ENCODE results near the gene RUFY3. TPM values are rescaled to one million over a fixed set of nuclear protein-coding genes. Genes with fewer than 3 reads are reported as not detected.

RUFY3 gene
- total and polyA plus RNA-seq, 9 of the 15 experiments (the other 6 are each of a cell fraction or from before 2014, with no cell fraction given): 4.2 to 31.1 (median 21.5) TPM

DNA sequence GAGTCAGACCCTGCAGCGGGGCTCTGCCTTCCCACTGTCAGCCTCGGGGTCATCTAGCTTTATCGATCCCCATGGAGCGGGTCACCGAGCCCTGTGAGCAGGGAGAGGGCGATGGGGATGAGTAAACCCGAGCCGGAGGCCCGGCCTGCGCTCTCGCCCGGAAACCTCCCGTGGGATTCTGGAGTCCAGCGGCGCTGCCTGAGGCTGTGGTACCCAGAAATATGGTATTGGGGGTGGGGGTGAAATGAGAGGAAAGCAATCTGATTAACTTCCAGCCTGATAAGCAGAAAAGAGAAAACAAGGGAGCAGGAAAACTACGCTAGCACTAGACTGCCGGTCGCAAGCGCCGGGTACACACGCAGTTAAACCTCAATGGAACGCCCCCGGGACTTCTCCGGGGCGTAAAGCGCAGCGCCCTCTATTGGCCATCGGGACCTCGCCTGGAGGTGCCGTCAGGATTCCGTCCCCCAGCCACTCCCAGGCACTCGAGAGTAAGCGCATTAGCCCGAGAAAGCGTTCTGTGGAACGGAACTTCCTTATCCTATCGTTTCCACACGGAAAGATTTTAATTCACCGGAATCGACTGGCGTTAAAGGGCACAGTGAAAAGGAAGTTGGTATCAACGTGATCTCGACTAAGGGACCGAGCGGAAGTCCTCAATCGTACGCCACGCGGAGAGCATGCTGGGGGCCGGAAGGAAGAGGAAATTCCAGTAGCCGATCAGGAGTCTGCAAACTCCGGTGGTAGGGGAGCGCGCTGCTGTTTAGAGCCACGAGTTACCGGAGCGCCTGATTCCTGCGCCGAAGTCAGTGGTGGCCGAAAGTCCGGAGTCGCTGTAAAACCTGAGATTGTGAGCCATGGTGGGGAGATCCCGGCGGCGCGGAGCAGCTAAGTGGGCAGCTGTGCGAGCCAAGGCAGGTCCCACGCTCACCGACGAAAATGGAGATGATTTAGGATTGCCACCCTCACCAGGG, 33.7 kb upstream of the RUFY3 start, which contains the start of gene UTP3 (continued):
- TF ChIP-seq, protein P1, sequence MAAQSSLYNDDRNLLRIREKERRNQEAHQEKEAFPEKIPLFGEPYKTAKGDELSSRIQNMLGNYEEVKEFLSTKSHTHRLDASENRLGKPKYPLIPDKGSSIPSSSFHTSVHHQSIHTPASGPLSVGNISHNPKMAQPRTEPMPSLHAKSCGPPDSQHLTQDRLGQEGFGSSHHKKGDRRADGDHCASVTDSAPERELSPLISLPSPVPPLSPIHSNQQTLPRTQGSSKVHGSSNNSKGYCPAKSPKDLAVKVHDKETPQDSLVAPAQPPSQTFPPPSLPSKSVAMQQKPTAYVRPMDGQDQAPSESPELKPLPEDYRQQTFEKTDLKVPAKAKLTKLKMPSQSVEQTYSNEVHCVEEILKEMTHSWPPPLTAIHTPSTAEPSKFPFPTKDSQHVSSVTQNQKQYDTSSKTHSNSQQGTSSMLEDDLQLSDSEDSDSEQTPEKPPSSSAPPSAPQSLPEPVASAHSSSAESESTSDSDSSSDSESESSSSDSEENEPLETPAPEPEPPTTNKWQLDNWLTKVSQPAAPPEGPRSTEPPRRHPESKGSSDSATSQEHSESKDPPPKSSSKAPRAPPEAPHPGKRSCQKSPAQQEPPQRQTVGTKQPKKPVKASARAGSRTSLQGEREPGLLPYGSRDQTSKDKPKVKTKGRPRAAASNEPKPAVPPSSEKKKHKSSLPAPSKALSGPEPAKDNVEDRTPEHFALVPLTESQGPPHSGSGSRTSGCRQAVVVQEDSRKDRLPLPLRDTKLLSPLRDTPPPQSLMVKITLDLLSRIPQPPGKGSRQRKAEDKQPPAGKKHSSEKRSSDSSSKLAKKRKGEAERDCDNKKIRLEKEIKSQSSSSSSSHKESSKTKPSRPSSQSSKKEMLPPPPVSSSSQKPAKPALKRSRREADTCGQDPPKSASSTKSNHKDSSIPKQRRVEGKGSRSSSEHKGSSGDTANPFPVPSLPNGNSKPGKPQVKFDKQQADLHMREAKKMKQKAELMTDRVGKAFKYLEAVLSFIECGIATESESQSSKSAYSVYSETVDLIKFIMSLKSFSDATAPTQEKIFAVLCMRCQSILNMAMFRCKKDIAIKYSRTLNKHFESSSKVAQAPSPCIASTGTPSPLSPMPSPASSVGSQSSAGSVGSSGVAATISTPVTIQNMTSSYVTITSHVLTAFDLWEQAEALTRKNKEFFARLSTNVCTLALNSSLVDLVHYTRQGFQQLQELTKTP (IDR thresholded peaks at IDR 0.05; ENCODE audit: low read depth in 1 of 2, partially characterized antibody in 2 of 2): peak; percentile 82
- TF ChIP-seq FOXA3 (CRISPR knock-in tag; conservative IDR thresholded peaks at IDR 0.05 in 1 of 2, IDR thresholded peaks at IDR 0.05 in 1 of 2): no peak
- peak; percentile 96 for TF ChIP-seq RNF2 (IDR thresholded peaks at IDR 0.05)
- 0 out of 2 replicates have a peak, but pooled peaks have one; percentile 51 for TF ChIP-seq CBX1 (IDR thresholded peaks at IDR 0.05; ENCODE audit: low read depth)
- no peak for TF ChIP-seq ZNF324 (CRISPR knock-in tag; IDR thresholded peaks at IDR 0.05)
- TF ChIP-seq CHD4 (IDR thresholded peaks at IDR 0.05; ENCODE audit: insufficient read depth, insufficient replicate concordance, low read depth, low read length, poor library complexity, severe bottlenecking): no peak
- no peak for TF ChIP-seq ZNF583 (CRISPR knock-in tag; IDR thresholded peaks at IDR 0.05)
- no peak for TF ChIP-seq ZBTB1 (CRISPR knock-in tag; IDR thresholded peaks at IDR 0.05; ENCODE audit: borderline replicate concordance, low read depth)
- TF ChIP-seq RFX5 (IDR thresholded peaks at IDR 0.05; ENCODE audit: low read depth, low read length): no peak
- peak; percentile 80; the same call in 1 of the 2 replicates for TF ChIP-seq ZNF24 (IDR thresholded peaks at IDR 0.05)
- TF ChIP-seq, protein P2, sequence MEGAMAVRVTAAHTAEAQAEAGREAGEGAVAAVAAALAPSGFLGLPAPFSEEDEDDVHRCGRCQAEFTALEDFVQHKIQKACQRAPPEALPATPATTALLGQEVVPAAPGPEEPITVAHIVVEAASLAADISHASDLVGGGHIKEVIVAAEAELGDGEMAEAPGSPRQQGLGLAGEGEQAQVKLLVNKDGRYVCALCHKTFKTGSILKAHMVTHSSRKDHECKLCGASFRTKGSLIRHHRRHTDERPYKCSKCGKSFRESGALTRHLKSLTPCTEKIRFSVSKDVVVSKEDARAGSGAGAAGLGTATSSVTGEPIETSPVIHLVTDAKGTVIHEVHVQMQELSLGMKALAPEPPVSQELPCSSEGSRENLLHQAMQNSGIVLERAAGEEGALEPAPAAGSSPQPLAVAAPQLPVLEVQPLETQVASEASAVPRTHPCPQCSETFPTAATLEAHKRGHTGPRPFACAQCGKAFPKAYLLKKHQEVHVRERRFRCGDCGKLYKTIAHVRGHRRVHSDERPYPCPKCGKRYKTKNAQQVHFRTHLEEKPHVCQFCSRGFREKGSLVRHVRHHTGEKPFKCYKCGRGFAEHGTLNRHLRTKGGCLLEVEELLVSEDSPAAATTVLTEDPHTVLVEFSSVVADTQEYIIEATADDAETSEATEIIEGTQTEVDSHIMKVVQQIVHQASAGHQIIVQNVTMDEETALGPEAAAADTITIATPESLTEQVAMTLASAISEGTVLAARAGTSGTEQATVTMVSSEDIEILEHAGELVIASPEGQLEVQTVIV (CRISPR knock-in tag; IDR thresholded peaks at IDR 0.05; ENCODE audit: borderline replicate concordance): peak; percentile 27; the same call in 1 of the 2 replicates
- TF ChIP-seq SRSF9 (IDR thresholded peaks at IDR 0.05; ENCODE audit: borderline replicate concordance, low read depth, low read length): no peak
- peak; percentile 90 for TF ChIP-seq ATF7 (IDR thresholded peaks at IDR 0.05)
- TF ChIP-seq, protein P3, sequence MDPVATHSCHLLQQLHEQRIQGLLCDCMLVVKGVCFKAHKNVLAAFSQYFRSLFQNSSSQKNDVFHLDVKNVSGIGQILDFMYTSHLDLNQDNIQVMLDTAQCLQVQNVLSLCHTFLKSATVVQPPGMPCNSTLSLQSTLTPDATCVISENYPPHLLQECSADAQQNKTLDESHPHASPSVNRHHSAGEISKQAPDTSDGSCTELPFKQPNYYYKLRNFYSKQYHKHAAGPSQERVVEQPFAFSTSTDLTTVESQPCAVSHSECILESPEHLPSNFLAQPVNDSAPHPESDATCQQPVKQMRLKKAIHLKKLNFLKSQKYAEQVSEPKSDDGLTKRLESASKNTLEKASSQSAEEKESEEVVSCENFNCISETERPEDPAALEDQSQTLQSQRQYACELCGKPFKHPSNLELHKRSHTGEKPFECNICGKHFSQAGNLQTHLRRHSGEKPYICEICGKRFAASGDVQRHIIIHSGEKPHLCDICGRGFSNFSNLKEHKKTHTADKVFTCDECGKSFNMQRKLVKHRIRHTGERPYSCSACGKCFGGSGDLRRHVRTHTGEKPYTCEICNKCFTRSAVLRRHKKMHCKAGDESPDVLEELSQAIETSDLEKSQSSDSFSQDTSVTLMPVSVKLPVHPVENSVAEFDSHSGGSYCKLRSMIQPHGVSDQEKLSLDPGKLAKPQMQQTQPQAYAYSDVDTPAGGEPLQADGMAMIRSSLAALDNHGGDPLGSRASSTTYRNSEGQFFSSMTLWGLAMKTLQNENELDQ (CRISPR knock-in tag; IDR thresholded peaks at IDR 0.05; ENCODE audit: borderline replicate concordance): no peak
- no peak for TF ChIP-seq U2AF1 (optimal IDR thresholded peaks at IDR 0.05; ENCODE audit: low read depth, low read length)

Measured in K562 (cell line).